ENCODE measurements around the gene PPP2R2C.

PPP2R2C gene

DNA sequence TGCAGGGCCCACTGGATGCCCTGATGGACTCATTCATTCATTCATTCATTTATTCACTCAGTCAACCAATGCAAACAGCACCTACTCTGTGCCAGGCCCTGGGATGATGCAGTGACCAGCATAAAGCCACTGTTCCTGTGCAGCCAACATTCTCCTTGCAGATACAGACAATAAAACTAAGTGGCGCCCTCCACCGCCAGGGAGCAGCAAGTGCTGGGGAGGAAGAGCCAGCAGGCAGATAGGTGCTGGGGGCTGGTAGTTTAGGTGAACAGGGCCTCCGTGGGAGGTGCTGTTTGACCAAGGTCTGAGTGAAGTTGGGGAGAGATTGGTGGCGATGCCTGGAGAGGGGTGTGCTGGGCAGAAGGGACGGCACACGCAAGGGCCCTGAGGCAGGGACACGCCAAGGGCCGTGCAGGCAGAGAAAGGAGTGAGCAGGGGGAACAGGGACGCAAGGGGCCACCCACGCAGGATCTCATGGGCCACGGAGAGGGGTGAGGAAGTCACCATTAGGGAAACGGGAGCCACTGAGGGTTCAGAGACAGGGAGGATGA is 137.3 kb downstream of the PPP2R2C start:
- H3K27ac ChIP-seq, result no peak overlapping the region
- no peak for DNase-seq (ENCODE audit: low spot score)
- no peak overlapping the region for H3K4me3 ChIP-seq
- TF ChIP-seq, protein P1, sequence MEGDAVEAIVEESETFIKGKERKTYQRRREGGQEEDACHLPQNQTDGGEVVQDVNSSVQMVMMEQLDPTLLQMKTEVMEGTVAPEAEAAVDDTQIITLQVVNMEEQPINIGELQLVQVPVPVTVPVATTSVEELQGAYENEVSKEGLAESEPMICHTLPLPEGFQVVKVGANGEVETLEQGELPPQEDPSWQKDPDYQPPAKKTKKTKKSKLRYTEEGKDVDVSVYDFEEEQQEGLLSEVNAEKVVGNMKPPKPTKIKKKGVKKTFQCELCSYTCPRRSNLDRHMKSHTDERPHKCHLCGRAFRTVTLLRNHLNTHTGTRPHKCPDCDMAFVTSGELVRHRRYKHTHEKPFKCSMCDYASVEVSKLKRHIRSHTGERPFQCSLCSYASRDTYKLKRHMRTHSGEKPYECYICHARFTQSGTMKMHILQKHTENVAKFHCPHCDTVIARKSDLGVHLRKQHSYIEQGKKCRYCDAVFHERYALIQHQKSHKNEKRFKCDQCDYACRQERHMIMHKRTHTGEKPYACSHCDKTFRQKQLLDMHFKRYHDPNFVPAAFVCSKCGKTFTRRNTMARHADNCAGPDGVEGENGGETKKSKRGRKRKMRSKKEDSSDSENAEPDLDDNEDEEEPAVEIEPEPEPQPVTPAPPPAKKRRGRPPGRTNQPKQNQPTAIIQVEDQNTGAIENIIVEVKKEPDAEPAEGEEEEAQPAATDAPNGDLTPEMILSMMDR (IDR thresholded peaks at IDR 0.05), result no peak

DNA sequence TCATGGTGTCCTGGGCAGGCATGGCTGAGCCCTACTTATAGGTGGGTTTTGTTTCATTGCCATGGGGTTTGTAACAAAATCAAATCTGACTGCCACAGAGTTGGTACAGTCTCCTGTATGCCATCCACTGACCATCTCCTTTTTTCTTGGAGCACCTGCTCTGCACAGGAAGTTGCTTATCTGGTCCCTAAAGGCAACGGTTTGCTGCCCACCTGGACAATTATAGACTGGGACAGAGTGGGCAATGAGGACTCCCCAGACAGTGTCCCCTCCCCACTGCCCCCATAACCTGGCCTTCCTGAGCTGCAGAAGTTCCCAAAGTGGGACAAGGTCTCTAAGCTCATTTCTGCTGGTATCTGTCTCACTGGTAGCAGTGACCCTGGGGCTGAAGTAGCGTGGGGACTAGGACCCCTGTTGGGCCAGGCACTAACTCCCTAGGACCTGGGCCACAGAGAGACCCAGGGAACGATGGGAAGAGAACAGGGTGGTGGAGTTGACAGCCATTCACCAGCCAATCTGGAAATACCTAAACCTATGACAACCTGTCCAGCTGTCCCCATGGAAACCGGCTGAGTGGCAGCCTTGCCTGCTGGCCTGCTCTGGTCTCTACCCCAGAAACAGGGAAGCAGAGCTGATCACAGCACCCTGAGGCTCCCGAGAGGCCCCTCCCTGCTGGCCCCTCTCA is 138.1 kb downstream of the PPP2R2C start:
- TF ChIP-seq, protein P1 (IDR thresholded peaks at IDR 0.05), result no peak
- H3K4me3 ChIP-seq, result no peak overlapping the region
- no peak overlapping the region for H3K27ac ChIP-seq
- no peak for DNase-seq (ENCODE audit: low spot score)

DNA sequence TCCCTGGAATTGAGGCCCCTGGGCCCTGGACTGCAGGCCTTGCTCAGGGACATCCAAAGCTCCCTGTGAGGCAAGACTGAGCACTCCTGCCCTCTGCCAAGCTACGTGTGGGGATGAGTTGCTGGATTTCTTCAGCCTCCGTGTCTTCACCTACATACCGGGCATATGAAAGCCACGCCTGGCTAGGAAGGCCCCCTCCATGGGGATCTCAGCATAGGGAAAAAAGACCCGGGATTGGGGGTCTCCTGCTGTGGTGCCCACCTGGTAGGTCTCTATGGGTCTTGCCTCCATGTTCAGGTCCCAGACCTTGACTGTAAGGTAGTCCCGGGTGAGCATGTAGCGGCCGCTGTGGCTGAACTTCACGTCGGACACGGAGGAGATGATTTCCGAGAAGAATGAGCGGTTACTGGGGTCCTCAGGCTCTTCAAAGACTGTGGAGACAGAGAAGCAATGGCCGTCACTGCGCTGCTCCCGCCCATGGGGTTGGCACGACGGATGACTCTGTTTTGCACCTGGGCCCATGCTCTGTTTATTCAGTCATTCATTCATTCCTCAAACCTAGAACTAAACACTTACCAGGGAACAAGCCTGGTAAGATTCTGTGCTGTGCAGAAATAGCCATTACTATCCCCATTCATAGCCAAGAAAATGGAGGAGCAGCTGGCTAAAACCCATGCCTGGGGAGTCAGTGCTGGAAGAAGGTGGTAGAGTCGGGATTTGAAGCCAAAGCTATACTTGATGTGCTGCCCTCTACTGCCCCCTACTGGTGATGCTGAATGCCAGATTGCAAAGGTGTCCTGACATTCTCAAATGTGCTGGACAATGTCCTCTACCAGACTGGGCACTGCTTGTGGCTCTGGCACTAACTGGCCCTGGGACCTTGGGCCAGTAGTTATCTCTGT is 138.9 kb downstream of the PPP2R2C start:
- H3K4me3 ChIP-seq, result no peak overlapping the region
- no peak for DNase-seq (ENCODE audit: low spot score)
- TF ChIP-seq, protein P1 (IDR thresholded peaks at IDR 0.05), result no peak
- H3K27ac ChIP-seq, result no peak overlapping the region

DNA sequence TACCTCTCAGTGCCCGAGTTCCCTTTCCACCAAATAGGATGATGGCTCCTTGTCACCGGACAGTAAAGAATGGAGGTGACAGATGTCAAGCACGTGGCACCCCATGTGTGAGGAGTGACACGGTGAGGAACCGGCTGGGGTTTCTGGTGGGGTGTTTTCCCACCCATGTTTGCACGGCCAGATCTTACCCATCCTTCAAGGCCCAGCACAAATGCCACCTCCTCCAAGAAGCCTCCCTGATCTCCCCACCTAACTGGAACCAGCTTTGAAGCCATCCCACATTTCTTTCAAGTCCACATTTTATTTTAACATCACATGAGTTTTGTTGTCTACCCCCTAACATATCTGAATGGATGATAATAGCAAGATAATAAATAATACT is 139.8 kb downstream of the PPP2R2C start:
- no peak for DNase-seq (ENCODE audit: low spot score)
- TF ChIP-seq, protein P1 (IDR thresholded peaks at IDR 0.05), result no peak
- H3K4me3 ChIP-seq, result no peak overlapping the region
- no peak overlapping the region for H3K27ac ChIP-seq

DNA sequence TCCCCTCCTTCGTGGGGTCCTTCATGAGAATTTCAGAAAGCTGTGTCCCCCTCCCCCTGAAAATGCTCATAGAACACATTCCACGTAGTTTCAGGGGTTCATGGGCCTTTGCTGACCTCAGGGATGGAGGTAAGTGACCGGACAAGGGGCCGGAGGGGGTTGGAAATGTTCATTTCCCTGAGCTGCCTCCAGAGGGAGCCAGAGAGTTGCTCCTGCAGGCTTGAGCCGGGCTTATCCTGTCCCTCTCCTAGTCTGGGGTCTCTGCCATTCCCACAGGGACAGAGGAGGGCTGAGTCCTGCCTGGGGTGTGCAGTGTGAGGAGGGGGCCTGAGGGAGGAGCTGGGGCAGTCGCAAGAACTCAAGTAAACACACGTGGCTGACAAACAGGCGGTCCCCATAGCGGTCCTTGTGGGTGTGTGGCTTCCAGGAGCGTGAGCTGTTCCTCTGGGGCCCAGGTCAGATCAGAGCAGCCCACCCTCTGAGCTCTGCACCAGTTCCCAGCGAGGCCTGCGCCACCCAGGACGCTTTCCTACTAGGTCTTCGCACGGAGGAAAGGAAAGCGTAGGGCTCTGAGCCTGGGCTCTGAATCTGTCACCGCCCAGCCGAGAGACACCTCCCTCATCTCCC is 140.3 kb downstream of the PPP2R2C start:
- TF ChIP-seq, protein P1 (IDR thresholded peaks at IDR 0.05), result no peak
- no peak overlapping the region for H3K27ac ChIP-seq
- DNase-seq (ENCODE audit: low spot score), result no peak
- no peak overlapping the region for H3K4me3 ChIP-seq

DNA sequence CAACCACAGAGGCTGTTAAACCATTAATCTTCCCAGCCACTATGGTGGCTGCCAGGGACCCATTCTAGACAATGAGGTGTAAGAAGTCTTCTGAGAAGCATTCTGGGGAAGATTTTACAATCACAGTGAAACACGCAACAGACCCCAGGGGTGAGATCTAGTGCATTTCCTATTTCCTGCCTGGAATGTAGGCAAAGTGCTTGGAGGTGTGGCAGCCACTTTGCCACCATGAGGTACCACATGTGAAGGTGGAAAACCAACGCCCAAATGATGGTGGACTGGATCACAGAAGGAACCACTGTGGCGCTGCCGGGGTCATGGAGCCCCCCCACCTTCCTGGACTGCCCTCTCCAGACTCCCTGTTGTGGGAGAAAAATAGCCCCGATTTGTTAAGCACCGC is 140.9 kb downstream of the PPP2R2C start:
- DNase-seq (ENCODE audit: low spot score), result no peak
- TF ChIP-seq, protein P1 (IDR thresholded peaks at IDR 0.05), result no peak
- H3K27ac ChIP-seq, result no peak overlapping the region
- no peak overlapping the region for H3K4me3 ChIP-seq
